ENCODE measurements around the gene KCNIP1.

GRCh38 chr5:170630711-170631141, 126.9 kb downstream of the KCNIP1 start:
- no peak for TF ChIP-seq POLR2A (IDR thresholded peaks at IDR 0.05)
- TF ChIP-seq, protein P1, sequence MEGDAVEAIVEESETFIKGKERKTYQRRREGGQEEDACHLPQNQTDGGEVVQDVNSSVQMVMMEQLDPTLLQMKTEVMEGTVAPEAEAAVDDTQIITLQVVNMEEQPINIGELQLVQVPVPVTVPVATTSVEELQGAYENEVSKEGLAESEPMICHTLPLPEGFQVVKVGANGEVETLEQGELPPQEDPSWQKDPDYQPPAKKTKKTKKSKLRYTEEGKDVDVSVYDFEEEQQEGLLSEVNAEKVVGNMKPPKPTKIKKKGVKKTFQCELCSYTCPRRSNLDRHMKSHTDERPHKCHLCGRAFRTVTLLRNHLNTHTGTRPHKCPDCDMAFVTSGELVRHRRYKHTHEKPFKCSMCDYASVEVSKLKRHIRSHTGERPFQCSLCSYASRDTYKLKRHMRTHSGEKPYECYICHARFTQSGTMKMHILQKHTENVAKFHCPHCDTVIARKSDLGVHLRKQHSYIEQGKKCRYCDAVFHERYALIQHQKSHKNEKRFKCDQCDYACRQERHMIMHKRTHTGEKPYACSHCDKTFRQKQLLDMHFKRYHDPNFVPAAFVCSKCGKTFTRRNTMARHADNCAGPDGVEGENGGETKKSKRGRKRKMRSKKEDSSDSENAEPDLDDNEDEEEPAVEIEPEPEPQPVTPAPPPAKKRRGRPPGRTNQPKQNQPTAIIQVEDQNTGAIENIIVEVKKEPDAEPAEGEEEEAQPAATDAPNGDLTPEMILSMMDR (IDR thresholded peaks at IDR 0.05): no peak
- TF ChIP-seq EP300 (IDR thresholded peaks at IDR 0.05): no peak

All from tibial nerve (tissue), 4 donors.